WTC11 (cell line): Measurements from ENCODE around the gene MMRN1.

Experiments used
- AFF4 ChIP-seq: sonication (generic); formaldehyde crosslinking; IDR thresholded peaks from 2 replicates; pipeline ENCODE4 v1.8.1; 2023; ENCODE audit warnings: mild to moderate bottlenecking, missing genetic modification reagents, borderline replicate concordance
- CTCF ChIP-seq: fragments of 200-600 bp; IDR thresholded peaks from 2 replicates; pipeline ENCODE4 v1.8.0; 2022; ENCODE audit warnings: antibody characterized with exemption
- ETV6 ChIP-seq: sonication (generic); formaldehyde crosslinking; IDR thresholded peaks from 2 replicates; pipeline ENCODE4 v1.8.1; 2022; ENCODE audit warnings: mild to moderate bottlenecking, missing genetic modification reagents
- HMGXB4 ChIP-seq: sonication (generic); formaldehyde crosslinking; IDR thresholded peaks from 2 replicates; pipeline ENCODE4 v1.8.1; 2023; ENCODE audit warnings: mild to moderate bottlenecking, moderate library complexity, missing genetic modification reagents
- KAT7 ChIP-seq: sonication (generic); formaldehyde crosslinking; IDR thresholded peaks from 2 replicates; pipeline ENCODE4 v1.8.1; 2023; ENCODE audit warnings: missing genetic modification reagents, mild to moderate bottlenecking, borderline replicate concordance
- MAX ChIP-seq: sonication (generic); formaldehyde crosslinking; IDR thresholded peaks from 2 replicates; pipeline ENCODE4 v1.8.0; 2022; ENCODE audit warnings: mild to moderate bottlenecking, missing genetic modification reagents
- MLX ChIP-seq: sonication (generic); formaldehyde crosslinking; IDR thresholded peaks from 2 replicates; pipeline ENCODE4 v1.8.1; 2023; ENCODE audit warnings: mild to moderate bottlenecking, missing genetic modification reagents, moderate library complexity
- MYBL2 ChIP-seq: sonication (generic); formaldehyde crosslinking; IDR thresholded peaks from 2 replicates; pipeline ENCODE4 v1.8.1; 2023; ENCODE audit warnings: mild to moderate bottlenecking, moderate library complexity, missing genetic modification reagents
- PREB ChIP-seq: sonication (generic); formaldehyde crosslinking; IDR thresholded peaks from 2 replicates; pipeline ENCODE4 v1.8.1; 2022; ENCODE audit warnings: mild to moderate bottlenecking, missing genetic modification reagents, moderate library complexity, borderline replicate concordance
- USF2 ChIP-seq: sonication (generic); formaldehyde crosslinking; IDR thresholded peaks from 2 replicates; pipeline ENCODE4 v1.8.1; 2023; ENCODE audit warnings: mild to moderate bottlenecking, missing genetic modification reagents, moderate library complexity
- ZNF219 ChIP-seq: sonication (generic); formaldehyde crosslinking; IDR thresholded peaks from 2 replicates; pipeline ENCODE4 v1.8.0; 2023; ENCODE audit warnings: missing genetic modification reagents, mild to moderate bottlenecking, borderline replicate concordance
- ZNF416 ChIP-seq: fragments of 250-450 bp; sonication (Bioruptor Pico); IDR thresholded peaks from 2 replicates; pipeline ENCODE4 v1.9.0; 2021; ENCODE audit warnings: mild to moderate bottlenecking, inconsistent platforms
- ZSCAN18 ChIP-seq: fragments of 250-450 bp; sonication (Bioruptor Pico); IDR thresholded peaks from 2 replicates; pipeline ENCODE4 v2.1.2; 2022; ENCODE audit warnings: mild to moderate bottlenecking, moderate library complexity

- no peak for TF ChIP-seq USF2 (CRISPR knock-in tag)
- TF ChIP-seq MAX (CRISPR knock-in tag), result no peak
- TF ChIP-seq KAT7 (CRISPR knock-in tag), result no peak
- TF ChIP-seq ZNF219 (CRISPR knock-in tag), result no peak
- TF ChIP-seq CTCF, result no peak
- TF ChIP-seq ZNF416 (CRISPR knock-in tag), result no peak
- TF ChIP-seq AFF4, result no peak
- TF ChIP-seq ZSCAN18 (CRISPR knock-in tag), result no peak
- no peak for TF ChIP-seq PREB (CRISPR knock-in tag)
- TF ChIP-seq ETV6 (CRISPR knock-in tag), result no peak
- no peak for TF ChIP-seq HMGXB4 (CRISPR knock-in tag)
- no peak for TF ChIP-seq MLX (CRISPR knock-in tag)
- TF ChIP-seq MYBL2, result no peak
These were observed at the start of gene MMRN1 for GRCh38 chr4:89894649-89895550.
